ENCODE measurements around the gene PABPN1L.

PABPN1L gene

GRCh38 chr16:88831838-88832237, 34.6 kb downstream of the PABPN1L start:
- H3K4me3 ChIP-seq (ENCODE audit: low read depth, low read length), result no peak overlapping the region
- in situ Hi-C loops (cut with HindIII; ENCODE audit: low sequenced_read_pairs), result no loop called here
- DNase-seq (ENCODE audit: low read depth), result no peak
- TF ChIP-seq CTCF (IDR thresholded peaks at IDR 0.05; ENCODE audit: low read depth, low read length, missing control alignments), result peak; percentile 13

DNA sequence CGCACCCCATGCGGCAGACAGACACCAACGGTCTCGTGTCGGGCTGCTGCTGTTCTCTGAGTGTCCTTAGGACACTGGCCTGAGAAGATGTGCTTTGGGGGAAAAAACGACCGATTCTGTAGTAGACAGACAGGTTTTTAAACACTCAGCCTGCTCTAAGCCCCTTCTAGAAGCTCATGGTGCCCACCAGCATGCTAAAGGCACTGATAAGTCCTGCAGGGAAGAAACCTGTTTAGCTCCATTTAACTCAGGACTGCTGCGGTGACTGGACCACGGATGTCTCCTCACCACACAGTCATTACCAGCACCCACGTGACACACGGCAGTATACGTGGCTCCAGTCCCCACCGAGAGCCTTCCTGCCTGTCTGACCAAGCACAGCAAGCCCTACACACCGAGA, 35.7 kb downstream of the PABPN1L start:
- no peak for DNase-seq (ENCODE audit: low read depth)
- TF ChIP-seq CTCF (IDR thresholded peaks at IDR 0.05; ENCODE audit: low read depth, low read length, missing control alignments), result no peak
- no peak overlapping the region for H3K4me3 ChIP-seq (ENCODE audit: low read depth, low read length)
- in situ Hi-C loops (cut with HindIII; ENCODE audit: low sequenced_read_pairs), result no loop called here

GRCh38 chr16:88830258-88830657, 36.2 kb downstream of the PABPN1L start:
- in situ Hi-C loops (cut with HindIII; ENCODE audit: low sequenced_read_pairs), result no loop called here
- DNase-seq (ENCODE audit: low read depth), result no peak
- no peak for TF ChIP-seq CTCF (IDR thresholded peaks at IDR 0.05; ENCODE audit: low read depth, low read length, missing control alignments)
- no peak overlapping the region for H3K4me3 ChIP-seq (ENCODE audit: low read depth, low read length)

GRCh38 chr16:88828711-88829110, 37.7 kb downstream of the PABPN1L start:
- no peak for DNase-seq (ENCODE audit: low read depth)
- in situ Hi-C loops (cut with HindIII; ENCODE audit: low sequenced_read_pairs), result no loop called here
- TF ChIP-seq CTCF (IDR thresholded peaks at IDR 0.05; ENCODE audit: low read depth, low read length, missing control alignments), result no peak
- H3K4me3 ChIP-seq (ENCODE audit: low read depth, low read length), result no peak overlapping the region

GRCh38 chr16:88827727-88828126, 38.7 kb downstream of the PABPN1L start:
- TF ChIP-seq CTCF (IDR thresholded peaks at IDR 0.05; ENCODE audit: low read depth, low read length, missing control alignments), result no peak
- in situ Hi-C loops (cut with HindIII; ENCODE audit: low sequenced_read_pairs), result no loop called here
- no peak for DNase-seq (ENCODE audit: low read depth)
- no peak overlapping the region for H3K4me3 ChIP-seq (ENCODE audit: low read depth, low read length)

DNA sequence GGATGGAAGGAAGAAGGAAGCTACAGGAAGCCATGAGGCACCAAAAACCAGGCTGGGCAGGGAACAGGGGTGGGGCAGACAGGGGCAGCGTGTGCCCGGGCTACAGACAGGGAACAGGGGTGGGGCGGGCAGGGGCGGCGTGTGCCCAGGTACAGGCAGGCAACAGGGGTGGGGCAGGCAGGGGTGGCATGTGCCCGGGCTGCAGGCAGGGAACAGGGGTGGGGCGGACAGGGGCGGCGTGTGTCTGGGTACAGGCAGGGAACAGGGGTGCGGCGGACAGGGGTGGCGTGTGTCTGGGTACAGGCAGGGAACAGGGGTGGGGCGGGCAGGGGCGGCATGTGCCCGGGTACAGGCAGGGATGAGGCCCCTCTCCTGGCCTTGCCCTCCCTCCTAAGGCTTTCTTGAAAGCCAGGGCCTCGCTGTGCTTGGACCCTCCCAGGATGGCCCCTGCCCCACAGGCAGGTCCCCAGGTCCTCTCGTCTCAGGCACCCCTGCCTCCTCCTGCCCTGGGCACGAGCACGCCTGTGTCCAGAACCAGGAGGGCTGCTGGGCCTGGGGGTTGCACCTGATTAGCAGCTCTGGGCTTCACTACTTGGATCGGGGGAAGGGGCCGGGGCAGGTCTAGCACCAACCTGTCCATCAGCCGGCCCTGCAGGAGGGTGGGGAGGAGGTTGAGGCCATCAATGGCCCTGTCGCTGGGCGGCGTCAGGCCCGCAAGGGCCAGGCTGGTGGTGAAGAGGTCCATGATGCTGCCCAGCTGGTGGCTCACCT, 40.2 kb downstream of the PABPN1L start:
- DNase-seq (ENCODE audit: low read depth), result no peak
- TF ChIP-seq CTCF (IDR thresholded peaks at IDR 0.05; ENCODE audit: low read depth, low read length, missing control alignments), result no peak
- in situ Hi-C loops (cut with HindIII; ENCODE audit: low sequenced_read_pairs), result no loop called here
- no peak overlapping the region for H3K4me3 ChIP-seq (ENCODE audit: low read depth, low read length)

Data from astrocyte of the cerebellum (primary cell).